ENCODE results near the gene ALOX5AP.

The ALOX5AP gene

DNA sequence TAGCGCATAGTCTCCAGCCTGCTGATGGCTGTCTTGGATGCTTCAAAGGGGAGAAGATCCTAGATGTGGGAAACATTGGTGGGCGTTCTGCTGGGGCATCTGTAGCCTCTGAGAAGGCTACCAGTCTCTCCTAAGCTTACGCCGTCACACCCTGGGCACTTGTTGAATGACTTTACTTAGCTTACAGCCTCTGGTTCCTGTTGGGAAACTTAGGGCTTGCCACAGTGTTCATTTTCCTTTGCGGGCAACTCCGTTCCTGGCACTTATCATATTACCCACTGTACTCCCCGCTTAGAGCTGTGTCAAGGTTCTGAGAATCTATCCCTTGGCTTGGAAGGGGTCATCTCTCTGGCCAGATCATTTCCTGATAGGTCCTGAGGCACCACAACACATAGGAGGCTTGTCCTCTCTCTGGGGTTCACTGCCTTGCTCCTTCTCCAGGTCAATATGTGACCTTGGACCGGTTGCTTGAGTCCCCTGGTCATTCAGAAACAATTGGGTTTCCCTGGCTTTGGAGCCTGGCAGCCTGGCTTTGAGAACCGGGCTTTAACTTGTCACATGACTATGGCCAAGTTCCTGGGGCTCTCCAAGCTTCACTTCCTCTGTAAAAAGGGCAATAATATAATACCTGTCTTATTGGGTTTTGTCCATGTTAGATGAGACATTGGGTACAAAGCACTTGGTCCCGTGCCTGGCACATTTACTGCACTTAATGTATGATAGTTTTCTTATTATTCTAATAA, 20.5 kb upstream of the ALOX5AP start:
- DNase-seq (ENCODE audit: low read depth): no peak

DNA sequence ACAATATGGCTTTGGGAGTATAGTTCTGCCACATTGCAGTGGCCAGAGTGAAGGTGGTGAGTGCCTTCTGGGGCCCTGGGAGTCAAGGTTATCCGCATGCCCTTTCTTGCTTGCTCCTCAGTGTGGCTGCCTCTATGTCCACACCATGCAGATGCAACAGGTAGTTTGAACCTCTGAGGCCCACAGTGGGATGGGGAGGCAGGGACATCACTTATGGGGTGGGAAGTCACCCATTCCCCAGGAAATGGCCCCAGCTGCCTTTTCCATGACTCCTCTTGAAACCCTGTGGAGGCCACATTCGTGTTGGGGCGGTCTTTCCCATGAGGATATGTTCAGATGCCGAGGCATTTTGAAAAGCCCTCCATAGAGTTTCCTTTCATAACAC, 20.0 kb upstream of the ALOX5AP start:
- DNase-seq (ENCODE audit: low read depth): no peak

DNA sequence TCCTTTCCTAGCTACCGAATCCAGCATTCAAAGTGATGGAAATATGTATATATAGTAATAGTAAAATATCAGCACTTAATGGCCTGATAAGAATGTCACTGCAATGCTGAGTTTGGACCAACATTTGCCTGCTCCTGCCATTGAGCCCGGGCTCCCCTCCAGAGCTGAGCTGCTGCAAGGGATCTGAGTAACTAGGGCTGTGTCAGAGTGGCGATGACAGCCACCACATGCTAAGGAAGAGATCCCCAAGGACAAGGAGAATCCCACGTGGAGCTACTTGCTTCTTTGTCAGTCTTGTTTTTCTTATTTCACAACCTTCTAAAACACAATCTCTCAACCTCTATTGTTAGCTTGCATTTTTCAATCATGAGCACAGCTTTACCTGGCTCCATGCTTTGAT, 19.5 kb upstream of the ALOX5AP start:
- DNase-seq (ENCODE audit: low read depth): no peak

DNA sequence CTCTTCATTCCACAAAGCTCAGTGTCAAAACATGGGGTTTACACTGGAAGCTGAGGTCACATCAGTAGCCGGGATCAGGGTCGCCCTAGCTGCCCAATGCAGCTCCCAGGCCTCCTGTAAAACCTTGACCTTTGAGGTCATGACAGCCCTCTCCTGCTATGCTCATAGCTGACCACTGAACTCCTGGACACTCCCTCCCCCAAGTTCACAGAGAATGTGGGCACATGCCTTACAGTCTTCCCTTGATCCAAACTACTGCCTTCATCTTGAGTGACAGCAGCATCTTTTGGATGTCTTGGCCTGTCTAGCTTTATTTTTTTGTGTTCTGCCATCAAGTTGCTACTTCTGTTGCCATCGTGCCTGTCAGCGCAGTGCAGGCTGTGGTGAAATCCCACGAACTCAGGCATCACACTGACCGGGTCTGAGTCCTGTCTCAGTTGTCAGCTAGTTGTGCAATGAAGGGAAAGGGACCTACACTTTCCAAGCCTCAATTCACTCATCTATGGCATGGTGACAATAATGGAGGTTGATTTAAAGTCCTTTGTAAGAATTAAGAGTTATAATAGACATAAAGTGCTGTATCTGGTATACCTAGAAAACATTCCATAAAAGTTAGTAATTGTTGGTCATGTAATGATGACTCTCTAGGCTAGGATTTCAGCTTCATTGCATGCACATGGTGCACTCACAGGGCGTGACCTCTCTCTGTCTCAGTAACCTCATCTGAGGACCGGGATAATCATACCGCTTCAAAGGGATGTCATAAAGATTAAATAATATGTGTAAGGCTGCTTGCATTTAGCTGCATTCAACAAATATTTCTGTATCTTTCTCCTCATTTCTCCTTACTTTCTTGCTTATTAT, 16.4 kb upstream of the ALOX5AP start:
- no peak for DNase-seq (ENCODE audit: low read depth)

DNA sequence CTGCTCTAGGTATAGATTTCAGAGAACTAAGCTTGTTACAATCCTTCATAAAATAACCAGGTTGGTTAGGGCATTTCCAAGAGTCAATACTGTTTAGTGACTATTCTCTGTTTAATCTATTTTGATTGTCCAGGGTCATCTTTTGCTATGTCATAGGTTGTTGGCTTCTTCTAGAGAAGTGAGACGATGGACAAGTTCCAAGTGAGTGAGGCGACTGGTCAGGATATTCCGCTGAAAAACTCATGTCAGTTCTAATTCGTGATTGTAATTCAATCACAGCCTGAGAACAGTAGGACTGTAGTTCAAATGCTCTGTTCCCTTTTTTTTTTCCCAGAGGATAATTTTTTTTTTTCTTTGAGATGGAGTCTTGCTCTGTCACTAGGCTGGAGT, 15.8 kb upstream of the ALOX5AP start:
- no peak for DNase-seq (ENCODE audit: low read depth)

DNA sequence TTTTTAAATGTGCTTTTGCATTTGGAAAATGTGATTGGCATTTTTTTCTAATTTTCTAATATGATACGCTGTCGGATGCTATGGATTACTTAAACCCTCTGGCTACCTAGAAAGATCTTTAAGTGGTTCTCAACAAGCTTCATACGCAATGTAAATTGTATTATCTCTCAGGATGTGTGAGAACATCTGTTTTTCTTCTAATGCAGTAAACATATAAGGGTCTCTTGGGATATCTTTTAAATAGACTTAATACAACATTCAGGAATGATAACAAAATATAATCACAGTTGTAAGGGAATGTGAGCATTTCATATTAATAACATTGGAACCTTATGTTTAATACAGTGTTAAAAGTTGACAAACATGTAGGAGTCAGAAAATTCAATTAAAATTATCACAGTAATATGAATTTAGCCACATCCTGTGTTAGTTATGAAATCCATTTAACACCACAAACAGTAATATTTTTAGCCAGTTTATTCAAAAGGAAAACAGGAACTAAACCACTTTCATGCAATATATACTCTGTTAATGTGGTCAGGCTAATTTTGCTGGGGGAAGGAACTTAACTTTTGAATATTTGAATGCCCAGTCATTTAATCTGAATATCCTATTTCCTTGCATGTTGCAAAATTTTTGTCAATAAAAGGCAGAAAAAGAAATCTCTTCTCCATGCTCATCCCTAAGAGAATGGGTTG, 15.0 kb upstream of the ALOX5AP start:
- DNase-seq (ENCODE audit: low read depth): no peak

DNA sequence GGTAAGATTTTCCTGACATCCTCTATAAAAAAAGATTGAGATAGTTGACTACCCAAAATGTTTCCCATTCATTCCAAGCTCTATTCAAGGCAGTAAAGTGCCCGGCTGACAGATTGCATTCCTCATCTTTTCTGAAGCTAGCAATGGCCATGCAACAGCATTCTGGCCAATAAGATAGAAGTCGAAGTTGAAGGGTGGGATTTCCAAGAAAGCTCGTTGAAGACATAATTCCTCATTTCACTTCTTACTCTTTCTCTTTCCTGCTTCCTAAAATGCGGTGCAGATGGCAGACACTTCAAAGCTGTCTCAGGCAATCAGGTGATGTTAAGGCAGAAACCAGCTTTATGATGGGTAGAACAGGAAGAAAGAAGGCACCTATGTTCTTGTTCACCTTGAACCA, 13.4 kb upstream of the ALOX5AP start:
- DNase-seq (ENCODE audit: low read depth): no peak

DNA sequence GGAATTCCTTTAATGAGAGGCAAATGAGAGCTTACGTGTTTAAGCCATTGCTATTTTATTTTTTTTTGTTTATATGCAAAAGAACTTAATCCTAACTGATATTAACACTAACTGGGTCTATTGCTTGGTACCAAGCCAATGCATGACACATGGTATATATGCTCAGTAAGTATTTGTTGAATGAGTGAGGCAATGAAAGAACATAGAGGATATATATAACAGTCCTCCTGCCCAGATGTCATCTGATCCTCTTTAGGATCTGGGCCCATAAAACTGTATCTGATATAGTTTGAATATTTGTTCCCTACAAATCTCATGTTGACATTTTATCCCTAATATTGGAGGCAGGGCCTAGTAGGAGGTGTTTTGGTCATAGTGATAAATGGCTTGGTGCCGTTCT, 13.0 kb upstream of the ALOX5AP start:
- DNase-seq (ENCODE audit: low read depth): no peak

DNA sequence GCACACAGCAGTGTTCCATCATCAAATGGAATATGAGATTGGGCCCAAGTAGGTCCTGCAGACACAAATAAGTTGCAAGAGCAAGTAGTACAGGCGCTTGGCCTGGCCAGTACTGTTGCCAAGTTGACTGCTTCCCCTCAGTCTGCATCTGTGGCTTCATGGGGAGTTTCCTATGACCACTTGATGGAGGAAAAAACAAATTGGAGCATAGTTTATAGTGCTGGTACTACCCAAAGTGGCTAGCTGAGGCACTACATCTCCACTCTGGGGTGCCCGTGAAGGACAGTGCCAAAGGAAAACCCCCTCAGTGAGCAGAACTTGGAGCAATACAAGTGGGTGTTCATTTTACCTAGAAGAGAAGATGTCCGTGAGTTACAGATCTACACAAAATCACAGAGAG, 10.6 kb upstream of the ALOX5AP start:
- DNase-seq (ENCODE audit: low read depth): no peak

DNA sequence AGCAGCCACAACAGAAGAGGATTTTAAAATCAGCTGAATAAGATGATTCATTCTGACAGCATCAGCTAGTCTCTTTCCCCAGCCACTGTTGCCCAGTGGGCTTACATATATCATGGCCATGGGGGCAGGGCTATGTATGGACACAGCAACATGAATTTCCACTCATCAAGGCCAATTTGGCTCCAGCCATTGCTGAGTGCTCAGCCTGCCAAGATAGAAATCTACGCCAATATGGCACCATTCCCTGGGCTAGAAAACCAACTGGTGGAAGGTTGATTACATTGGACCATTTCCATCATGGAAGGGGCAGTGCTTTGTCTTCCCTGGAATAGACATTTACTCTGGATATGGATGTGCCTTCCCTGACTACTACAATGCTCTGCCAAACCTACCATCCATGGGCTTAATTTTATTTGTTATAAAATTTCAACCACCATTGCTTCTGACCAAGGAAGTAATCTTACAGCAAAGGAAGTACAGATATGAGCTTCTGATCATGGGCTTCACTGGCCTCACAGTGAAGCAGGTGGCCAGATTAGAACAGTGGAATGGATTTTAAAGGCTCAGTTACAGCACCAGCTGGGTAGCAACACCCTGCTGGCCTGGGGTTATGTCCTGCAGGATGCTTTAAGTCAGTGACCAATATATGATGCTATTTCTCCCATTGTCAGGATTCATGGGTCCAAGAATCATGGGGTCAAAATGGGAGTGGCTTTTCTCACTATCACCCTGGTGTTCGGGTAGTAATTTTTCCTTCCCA, 9.8 kb upstream of the ALOX5AP start:
- no peak for DNase-seq (ENCODE audit: low read depth)

DNA sequence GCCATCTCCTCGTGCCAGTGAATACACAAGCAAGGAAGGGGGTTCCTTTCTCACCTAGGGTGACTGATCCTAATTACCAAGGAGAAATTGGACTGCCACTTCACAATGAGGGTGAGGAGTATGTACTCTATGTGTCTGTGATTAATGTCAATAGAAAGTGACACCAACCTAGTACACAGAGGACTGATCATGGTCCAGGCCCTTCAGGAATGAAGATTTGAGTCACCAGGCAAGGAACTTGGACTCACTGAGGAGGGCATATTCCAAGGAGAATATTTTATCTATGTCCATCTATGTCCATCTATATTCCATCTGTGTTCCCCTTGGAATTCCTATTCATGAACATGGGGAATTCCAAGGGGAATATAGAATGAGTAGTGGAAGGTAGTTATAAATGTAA, 9.2 kb upstream of the ALOX5AP start:
- DNase-seq (ENCODE audit: low read depth): no peak

DNA sequence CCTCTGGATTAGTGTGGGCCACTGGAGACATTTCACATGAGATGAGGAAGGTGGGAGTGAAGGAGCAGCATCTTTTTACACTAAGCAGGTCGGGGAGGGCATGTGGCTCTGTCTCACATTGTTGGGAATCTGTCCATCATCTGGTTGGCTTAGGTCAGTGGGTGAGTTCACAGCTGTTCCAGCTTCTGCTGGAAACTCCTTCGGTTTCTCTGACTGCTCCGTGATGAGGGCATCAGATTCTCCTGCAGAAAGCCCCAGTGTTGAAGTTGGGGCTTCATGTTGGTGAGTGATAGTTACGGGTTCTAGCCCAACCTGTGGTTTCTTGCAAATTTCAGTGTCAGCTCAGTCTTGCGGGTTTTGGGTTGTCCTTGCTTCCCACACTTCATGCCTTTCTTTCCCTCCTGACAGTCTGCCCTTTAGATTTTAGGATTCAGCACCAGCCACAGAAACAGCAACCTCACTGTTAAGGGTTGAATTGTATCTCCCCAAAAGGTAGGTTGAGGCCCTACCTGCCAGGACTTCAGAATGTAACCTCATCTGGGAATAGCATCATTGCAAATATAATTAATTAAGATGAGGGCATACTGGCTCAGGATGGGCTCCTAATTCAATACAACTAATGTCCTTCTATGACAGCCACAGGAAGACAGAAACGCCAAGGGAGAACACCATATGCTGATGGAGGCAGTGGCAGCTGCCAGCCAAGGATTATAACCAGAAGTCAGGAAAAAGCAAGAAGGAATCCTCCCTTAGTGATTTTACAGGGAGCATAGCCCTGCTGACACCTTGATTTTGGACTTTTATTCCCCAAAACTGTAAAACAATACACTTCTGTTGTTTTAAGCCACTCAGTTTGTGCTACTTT, 7.6 kb upstream of the ALOX5AP start:
- no peak for DNase-seq (ENCODE audit: low read depth)

DNA sequence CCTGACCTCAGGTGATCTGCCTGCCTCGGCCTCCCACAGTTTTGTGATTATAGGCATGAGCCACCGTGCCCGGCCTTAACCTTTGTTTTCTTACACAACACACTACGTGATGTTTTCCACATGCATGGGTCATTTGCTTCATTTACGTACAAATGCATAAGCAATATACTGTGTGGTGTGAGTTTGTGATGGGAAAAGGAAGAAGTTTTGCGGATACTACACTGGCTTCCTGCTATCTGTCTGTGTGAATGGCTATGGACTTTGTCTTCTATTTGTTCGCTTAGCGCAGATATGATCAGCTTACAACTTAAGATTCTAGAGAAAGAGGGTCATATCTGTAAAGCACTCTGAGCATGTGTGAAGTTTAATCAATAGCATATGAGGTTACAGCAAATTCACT, 5.5 kb upstream of the ALOX5AP start:
- DNase-seq (ENCODE audit: low read depth): no peak

DNA sequence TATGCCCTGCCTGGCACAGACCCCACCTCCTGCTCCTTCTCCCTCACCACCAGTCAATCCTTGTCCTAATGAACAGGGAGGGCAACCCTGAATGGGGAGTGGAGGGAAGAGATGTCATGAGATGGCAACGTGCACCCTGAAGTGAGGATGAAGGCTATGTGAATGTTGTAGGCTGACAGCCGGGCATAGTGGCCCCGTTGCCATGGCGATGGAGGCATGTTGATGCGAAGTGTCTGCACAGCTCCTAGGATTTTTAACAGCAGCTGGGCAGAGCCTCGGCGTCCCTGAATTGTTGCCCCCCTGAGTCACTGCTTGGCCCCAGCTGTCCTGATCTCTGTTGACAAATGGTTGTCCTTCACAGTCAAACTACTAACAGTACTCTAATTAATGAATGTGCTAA, 4.8 kb upstream of the ALOX5AP start:
- DNase-seq (ENCODE audit: low read depth): no peak

DNA sequence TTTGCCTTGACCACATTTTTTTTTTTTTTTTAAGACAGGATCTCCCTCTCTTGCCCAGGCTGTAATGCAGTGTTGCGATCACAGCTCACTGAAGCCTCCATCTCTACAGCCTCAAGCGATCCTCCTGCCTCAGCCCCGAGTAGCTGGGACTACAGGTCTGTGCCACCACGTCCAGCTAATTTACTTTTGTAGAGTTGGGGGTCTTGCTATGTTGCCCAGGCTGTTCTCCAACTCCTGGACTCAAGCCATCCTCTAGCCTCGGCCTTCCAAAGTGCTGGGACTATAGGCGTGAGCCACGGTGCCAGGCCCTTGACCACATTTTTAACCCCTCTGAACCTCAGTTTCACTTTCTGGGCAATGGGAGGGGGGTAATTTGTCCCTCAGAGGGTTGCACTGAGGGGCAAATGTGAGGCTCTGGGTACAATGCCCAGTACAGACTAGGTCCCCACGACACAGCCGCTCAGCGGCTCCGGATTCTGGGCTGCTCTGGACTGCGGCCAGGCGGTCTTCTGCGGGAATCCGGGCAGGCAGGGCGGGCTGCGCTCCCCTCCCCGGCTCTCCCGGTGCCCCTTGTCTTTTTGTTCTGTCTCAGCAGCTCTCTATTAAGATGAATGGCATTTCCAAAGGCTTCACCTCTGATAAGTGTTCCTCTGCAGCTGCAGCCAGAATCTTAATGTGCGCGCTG, 3.8 kb upstream of the ALOX5AP start:
- no peak for DNase-seq (ENCODE audit: low read depth)

DNA sequence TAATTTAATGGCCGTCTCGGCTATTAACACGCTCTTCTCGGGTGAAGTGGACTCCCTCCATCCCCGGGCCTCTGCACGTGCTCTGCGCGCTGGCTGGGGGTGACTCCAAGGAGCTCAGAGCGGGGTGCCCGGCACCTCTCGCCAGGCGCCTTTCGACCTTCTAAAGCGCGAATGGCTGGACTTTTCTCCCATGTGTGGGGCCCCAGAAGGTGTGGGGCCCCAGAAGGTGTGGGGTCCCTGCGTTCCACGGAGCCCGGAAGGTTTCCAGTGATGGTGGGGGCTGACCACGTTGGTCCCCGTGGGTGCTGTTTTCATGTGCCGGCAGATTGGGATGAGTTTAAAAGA, 3.3 kb upstream of the ALOX5AP start:
- DNase-seq (ENCODE audit: low read depth): no peak

DNA sequence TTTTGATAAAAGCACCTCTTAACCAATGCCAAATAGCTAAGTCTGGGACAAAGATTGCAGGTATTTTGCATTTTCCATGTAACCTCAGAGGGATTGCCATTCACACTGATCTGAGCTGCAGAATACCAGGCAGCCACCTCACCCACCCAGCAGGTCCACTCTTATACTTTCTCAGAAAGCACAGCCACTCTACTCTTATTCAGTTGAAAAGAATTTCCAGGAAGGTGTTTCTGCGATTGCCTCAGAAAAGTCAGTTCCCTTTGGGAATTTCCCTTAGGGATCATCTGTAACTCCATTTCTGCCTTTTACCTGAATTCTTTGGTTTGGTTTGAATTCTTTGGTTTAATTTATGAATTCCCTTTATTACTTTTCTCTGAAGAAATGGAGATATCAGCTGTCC, 904 bp upstream of the ALOX5AP start:
- no peak for DNase-seq (ENCODE audit: low read depth)

DNA sequence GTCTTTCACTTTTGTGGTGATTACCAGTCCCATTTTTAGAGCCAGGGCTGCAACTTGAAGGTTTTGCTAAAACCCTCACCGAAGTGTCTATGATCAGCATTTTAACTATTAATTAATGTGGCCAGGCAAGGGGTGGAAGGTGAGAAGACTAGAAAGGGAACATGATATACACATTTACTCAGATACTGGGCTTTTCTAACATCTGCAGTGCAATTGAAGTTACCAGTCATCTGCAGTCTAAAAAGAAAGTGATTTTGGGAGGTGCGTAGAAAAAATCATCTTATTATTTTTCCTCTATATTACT, 481 bp downstream of the ALOX5AP start:
- no peak for DNase-seq (ENCODE audit: low read depth)

DNA sequence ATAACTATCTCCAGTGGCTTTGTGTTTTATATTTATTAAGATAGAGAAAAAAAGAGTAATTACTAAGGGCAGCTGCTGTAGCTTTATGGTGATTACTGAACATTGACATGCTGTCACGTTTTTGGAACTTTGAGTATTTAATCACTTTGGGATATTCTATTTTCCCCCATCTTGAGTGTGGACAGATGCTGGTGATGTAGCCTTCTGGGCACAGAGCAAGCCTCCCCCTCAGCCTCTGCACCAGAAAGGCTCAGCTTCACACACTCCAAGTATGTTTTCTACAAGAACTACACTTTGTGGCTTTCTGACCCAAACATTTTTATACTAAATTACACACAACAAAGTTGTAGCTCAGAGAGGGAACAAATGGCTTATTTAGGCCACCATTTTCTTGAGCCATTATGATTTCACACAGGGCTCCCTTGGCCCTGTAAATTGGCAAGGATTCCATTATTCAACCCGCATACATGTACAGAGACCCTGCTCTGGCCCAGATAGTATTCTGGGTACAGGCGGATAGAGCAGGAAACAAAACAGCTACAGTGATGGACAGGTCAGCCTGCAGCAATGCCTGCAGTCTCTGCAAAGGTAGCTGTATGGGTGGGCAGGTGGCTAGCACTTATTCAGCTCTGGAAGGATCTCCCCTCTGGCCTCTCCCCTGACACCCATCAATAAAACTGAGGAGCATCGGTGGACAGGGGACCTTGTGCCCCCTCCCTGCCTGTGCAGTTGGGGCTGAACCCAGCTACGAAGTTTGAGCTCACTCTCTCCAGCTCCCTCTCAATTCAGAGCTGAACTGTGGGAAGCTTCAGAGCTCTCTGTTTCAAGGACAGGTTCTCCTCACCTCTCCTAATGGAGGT, 1.3 kb downstream of the ALOX5AP start:
- no peak for DNase-seq (ENCODE audit: low read depth)

All from activated T-helper 1 cell treated with Interleukin-2 at 50 U/mL for 16 hours (primary cell).